Activated CD8-positive, alpha-beta memory T cell treated with anti-CD3 and anti-CD28 coated beads for 36 hours (primary cell): Measurements from ENCODE around the gene GLB1L2. TPM values are rescaled to one million over a fixed set of nuclear protein-coding genes. Genes with fewer than 3 reads are reported as not detected.
"Not testable (repeated sequence)": the region's sequence is repeated elsewhere in the genome, so short reads cannot be mapped to it uniquely, and the experiment has no call there.

Source experiments
- CTCF ChIA-PET: fragments of 350-600 bp; sonication (Branson Sonifier 250); formaldehyde crosslinking; loops from one replicate; lab custom pipeline; 2021; ENCODE audit warnings: antibody characterized with exemption; lab: Charles Lee
- POLR2A ChIA-PET: fragments of 350-600 bp; sonication (Branson Sonifier 250); formaldehyde crosslinking; loops from one replicate; lab custom pipeline; 2021; ENCODE audit warnings: antibody characterized with exemption; lab: Charles Lee
- total RNA-seq, 2 experiments: library from RNA; stranded (reverse); gene quantifications; one replicate each; pipeline ENCODE4 v1.2.3, GENCODE V29; 2021

Gene GLB1L2
- total RNA-seq, 2 experiments from 2014 or later: 8.6 to 9.0 TPM

DNA sequence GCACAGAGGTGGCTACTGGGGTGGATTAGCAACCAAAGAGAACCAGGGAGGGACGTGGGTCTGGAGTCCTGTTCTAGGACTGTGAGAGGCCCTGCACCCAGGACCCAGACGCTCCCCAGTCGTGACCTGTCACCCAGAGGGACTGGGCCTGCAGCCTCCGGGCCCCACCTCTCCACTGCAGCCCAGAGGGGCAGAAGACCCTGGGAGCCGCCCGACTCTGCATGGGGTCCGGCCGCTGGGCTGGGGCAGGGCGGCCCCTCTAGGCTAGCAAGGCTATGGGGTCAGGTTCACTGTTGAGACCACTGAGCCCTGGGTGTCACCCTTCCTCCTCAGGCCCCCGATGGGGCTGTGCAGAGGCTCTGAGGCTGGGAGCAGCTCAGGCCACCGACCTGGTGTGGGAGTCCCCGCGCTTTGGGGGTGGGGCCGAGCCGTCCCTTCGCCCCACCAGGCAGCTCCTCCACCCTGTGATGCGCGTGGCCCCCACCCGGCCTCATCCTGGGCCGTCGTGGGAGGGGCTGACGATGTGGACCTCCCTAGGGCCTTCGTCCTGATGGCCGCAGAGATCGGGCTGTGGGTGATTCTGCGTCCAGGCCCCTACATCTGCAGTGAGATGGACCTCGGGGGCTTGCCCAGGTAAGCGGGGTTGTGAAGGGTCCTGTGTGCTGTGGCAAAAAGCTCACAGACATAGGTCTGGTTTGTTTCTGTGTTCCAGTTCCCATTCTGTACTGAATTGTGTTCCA, 12.9 kb downstream of the GLB1L2 start:
- POLR2A ChIA-PET: not testable (repeated sequence)
- CTCF ChIA-PET: interaction anchor here (1.0 kb wide), 1 partner anchor 9 kb away, joined by 3 read pairs; no protein-coding TSS in a partner anchor

- CTCF ChIA-PET: interaction anchor here (1.0 kb wide), 1 partner anchor 10 kb away, joined by 3 read pairs; no protein-coding TSS in a partner anchor
Measured at GRCh38 chr11:134345237-134345550, 13.4 kb downstream of the GLB1L2 start.

DNA sequence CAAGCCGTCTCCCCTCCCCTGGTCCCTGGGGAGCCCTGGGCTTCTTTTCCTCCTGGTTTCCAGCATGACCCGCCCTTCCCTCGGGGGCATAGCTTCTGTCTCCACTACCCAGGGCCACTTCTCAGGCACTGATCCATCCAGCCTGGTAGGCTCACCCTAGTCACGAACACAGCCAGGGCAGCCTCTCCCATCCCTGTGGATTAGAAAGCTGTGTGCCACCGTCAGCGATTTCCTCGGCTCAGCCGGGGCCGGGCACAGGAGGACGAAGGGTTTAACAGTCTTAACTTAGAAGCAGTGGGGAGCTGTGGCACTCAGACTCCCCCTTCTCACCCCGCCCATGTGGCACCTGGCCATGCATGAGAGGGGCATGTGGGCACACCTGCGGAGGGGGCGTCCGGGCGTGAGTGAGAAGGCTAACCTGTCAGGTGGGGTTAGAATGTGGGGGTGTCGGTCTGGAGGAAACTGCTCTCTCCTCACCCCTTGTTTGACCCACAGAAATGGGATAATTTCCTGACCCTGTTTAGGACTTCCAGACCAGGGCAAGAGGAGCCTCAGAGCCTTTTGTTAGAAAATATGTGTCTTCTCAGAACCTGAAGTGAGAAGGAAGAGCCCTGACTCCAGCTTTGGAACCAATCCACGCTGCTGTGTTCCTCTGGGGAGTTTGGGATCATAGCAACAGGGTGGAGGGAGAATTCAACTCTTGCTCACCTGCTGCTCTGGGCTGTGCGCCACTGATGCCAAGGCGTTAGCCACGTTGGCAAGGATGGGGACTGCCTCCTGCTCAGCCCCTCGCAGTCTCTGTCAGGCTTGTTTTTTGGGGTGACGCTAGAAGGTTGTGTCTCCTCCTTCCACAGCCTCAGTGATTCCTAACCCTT, 14.6 kb downstream of the GLB1L2 start:
- POLR2A ChIA-PET: no interaction called here
- CTCF ChIA-PET: interaction anchor here (1.0 kb wide), 1 partner anchor 11 kb away, joined by 3 read pairs; no protein-coding TSS in a partner anchor

More at GRCh38 chr11:134345237-134345550, 13.4 kb downstream of the GLB1L2 start:
- POLR2A ChIA-PET: no interaction called here

DNA sequence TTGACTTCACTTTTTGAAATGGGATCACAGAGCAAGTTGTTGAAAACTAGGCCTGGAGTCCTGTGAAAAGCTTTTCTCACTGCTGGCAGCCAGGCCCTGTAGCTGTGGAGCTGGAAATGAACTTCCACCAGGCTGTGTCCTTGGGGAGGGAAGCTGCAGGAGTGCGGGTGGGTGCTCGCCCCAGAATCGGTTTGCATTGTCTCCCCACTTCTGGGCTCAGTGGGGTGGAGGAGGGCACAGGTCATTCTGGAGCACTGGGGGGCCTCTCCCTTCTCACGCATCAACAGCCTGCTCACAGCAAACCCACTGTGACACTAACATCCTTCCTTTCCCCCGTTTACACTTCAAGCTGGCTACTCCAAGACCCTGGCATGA, 15.2 kb downstream of the GLB1L2 start:
- ChIA-PET POLR2A (no interaction called here), CTCF (no interaction called here)

DNA sequence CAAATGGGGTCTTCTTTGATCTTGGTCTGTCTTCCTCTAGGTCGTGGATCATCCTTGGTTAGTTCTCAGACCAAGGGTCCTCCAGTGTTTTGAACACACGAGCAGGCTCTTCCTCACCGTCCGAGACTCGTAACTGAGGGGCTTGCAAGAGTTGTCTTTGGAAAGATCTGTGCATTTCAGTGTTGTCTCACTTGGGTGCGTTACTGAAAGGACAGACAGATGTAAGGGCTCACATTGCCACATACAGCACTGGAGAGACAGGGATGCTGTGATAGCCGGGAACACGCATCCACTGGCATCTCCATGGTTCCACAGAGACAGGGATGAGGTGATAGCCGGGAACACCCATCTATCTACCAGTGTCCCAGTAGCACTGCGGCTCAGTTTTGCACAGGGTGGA, 15.7 kb downstream of the GLB1L2 start:
- CTCF ChIA-PET: no interaction called here
- POLR2A ChIA-PET: no interaction called here

DNA sequence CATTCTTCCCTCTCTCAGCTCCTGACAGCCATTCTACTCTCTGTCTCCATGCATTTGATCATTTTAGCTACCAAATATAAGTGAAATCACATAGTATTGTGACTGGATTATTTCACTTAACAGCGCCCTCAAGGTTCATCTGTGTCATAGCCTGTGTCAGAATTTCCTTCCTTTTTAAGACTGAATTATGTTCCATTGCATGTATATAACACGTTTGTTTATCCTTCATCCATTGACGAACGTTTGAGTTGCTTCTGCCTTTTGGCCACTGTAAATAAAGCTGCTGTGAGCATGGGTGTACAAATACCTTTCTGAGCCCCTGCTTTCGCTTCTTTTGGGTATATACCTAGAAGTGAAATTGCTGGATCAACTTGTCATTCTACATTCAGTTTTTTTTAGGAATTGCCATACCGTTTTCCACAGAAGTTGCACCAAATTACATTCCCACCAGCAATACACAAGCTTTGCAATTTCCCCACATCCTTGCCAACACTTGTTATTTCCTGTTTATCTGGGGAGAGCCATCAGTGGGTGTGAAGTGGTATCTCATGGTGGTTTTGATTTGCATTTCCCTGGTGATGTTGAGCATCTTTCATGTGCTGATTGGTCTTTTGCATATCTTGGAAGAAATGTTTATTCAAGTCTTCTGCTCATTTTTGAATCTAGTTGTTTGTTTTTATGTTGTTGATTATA, 17.5 kb downstream of the GLB1L2 start:
- ChIA-PET CTCF (interaction anchor here (0.6 kb wide), 1 partner anchor 142 kb away, joined by 3 read pairs; no protein-coding TSS in a partner anchor), POLR2A (no interaction called here)

DNA sequence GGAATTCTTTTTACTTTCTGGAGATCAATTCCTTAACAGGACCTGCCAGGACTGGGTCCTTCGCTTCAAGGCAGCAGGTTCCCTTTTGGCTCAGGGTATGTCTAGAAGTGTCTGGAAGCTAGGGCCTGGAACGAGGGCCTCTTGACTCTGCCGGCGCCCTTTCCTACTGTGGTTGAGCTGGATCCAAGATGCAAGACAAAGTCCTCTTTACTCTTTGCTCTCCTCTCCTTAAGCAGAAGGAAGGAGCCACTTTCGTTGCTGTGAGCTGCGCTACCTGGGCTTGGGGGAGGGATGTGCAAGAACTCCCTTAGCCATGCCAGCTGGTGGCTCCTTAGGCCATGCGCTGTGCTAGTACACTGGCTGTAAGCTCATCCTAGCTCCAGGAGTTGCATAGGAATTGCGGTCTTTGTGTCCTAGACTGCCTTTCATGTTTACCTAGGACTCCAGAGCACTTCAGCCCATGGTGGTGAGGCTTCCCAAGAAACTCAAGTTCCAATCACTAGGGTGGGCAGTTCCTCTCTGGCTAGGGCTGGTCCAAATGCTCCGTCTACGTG, 18.1 kb downstream of the GLB1L2 start:
- POLR2A ChIA-PET: no interaction called here

DNA sequence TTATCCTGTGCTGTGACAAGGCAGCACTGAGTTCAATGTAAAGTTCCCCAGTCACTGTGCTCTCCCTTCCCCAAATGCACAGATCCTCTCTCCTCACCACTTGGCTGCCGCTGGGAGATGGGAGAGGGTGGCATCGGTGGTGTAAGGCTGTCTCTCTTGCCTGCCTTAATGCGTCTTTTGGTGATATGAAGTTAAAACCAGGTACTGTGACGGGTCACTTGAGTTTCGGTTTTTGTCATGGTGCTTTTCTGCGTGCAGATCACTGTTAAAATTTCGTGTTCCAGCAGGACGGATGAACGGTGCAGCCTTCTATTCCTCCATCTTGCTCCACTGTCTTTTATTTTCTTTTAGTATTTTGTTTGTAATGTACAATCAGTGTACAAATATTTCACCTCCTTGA, 18.6 kb downstream of the GLB1L2 start:
- POLR2A ChIA-PET: no interaction called here
- CTCF ChIA-PET: no interaction called here

More for the DNA sequence above, 18.1 kb downstream of the GLB1L2 start:
- CTCF ChIA-PET: interaction anchor here (0.6 kb wide), 1 partner anchor 143 kb away, joined by 3 read pairs; no protein-coding TSS in a partner anchor

DNA sequence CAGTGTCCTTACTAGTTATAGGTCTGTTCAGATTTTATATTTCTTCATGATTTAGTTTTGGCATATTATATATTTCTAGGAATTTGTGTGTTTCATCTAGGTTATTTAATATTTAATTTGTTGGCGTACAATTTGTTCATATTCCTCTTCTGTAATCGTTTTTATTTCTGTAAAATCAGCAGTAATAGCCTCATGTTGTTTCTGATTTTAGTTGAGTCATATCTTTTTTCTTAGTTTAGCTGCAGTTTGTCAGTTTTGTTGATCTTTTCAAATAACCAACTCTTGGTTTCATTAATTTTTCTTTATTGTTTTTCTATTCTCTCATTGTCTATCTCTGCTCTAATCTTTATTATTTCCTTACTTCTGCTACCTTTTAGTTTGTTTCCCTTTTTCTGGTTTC, 20.3 kb downstream of the GLB1L2 start:
- ChIA-PET POLR2A (no interaction called here), CTCF (no interaction called here)

- CTCF ChIA-PET: no interaction called here
Measured at GRCh38 chr11:134355136-134355535, 23.3 kb downstream of the GLB1L2 start.

GRCh38 chr11:134355656-134356055, 23.9 kb downstream of the GLB1L2 start:
- ChIA-PET CTCF (no interaction called here), POLR2A (no interaction called here)

More at GRCh38 chr11:134355136-134355535, 23.3 kb downstream of the GLB1L2 start:
- POLR2A ChIA-PET: no interaction called here

DNA sequence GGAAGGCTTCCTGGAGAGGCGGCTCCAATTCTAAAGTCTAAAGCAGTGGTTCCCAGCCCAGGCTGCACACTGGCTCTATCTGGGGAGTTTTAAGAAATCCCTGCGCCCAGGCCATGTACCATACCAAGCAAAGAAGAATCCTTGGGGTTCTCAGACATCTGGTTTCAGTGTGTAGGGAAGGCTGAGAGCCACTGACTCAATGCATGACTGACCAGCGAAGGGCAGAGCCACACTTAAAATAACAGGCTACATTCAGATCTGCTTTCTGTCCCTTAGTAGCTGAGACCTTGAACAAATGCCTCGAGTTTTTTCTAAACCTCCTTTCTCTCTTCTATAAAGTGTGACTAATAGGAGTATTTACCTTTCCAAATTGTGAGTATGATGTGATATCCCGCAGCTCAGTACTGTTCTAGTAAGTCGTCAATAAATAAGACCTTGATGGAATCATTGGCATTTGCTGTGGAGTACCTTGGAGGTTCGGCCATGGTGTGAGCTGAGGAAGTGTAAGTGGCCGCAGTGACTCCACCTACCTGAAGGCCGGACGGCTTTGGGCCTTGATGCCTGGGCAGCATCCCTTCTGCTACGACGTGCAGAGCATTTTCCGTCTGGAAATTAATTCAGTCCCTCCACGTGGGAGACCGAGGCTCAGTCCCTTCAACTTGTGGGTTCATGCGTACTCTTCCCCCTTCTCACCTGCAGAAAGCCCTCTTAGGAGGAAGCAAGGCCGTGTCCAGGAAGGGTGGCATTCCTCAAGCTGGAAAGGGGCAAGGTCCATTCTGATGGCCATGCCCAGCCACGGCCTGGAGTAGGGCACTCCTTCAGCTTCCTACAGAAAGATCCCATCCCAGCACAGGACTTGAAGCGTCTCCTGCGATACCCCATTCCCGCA, 25.1 kb downstream of the GLB1L2 start:
- ChIA-PET CTCF (no interaction called here), POLR2A (no interaction called here)

DNA sequence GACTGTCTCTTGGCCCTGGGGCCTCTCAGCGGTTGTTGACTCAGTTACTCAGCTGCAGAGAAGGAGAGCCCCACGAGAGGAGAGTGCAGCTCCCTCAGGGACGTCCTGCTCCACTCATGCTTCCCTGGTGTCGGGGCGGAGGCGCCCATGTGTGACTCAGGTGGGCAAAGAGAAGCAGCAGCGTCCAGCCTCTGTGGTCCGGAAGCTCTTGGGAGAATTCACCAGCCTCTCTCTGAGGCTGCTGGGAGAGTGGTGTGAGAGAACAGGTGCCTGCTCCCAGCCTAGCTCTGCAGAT, 25.7 kb downstream of the GLB1L2 start:
- POLR2A ChIA-PET: no interaction called here
- CTCF ChIA-PET: no interaction called here

DNA sequence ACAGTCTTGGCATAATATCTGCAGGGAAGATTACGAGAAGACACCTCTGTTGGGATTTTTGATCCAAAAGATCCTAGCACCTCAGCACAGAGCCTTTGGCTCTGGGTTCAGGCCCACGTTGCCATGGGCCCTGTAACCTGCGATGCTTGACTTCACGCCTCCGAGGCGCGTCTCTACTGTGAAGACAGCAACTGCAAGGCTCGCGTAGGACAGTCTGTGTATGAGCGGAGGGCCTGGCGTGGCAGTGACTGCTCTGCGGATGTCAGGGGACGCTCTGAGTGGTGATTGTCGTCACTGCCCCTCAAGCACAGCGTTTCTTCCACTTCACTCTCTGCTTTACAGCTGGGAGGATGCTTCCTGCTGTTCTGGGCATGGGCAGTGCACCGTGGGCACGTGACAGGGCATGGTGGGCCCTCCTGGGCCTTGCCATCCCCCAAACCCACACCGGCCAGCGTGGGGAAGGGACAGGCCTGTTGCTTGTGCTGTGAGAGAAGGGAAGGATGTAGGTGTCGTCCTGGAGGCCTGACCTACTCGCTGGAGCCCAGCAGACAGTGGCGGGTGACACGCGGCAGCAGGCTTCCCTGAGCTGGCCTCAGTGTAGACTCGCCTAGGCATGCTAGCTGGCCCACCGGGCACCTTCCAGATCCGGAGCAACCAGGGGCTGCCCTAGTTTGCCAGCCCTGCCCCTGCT, 26.5 kb downstream of the GLB1L2 start:
- ChIA-PET CTCF (no interaction called here), POLR2A (no interaction called here)

- POLR2A ChIA-PET: no interaction called here
- CTCF ChIA-PET: no interaction called here
Measured at GRCh38 chr11:134358856-134359490, 27.2 kb downstream of the GLB1L2 start.

DNA sequence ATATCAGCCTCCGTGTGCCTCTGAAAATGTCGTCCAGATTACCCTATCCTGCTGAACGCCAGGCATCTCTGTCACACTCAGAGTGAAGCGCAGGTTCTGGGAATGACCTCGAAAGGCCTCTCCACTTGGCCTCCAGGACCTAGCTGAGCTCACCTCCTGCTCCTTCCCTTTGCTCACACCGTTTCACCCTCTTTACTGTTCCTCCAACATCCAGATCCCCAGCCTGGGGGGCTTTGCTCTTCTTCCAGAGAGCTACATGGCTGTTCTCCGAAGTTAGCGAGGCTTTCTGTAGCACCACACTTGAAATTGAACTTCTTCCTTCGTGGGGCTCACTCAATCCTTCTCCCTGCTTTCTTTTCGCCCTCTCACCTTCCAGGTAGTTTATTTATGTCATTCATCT, 27.9 kb downstream of the GLB1L2 start:
- POLR2A ChIA-PET: no interaction called here
- CTCF ChIA-PET: no interaction called here

DNA sequence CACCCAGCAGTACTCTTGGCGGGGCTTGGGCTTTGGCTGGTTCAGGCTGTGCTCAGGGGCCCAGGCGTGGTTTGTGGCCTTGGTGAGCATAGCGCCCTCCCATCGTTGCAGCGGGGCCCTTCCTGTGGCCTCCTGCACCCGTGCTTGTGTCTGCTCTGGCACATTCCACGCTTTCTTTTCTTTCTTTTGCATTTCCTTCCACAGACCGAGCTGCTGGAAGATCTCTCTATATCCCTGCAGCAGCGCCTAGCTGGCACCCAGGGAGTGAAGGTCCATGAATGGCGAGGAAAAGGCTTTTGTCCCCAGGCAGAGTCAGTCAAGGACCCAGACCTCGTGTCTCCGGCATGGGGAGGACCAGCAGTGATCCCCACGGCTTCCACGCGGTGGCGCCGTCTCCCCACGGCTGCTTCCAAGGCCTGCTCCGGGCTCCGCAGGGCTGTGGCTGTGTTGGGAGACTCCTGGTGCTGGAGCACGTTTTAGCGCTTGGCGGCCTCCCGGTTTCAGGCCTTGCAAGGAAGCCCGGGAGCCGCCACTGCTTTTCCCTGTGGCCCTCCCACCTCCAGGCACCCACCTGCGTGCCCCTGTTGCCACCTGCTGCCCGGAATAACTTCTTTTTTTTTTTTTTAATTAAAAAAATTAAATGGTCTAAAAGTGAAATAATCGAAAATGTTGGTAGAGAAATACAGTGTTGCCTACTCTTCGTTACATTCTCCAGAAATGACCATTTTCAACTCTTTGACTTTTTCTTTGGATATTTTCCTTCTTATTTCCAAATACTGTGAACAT, 28.5 kb downstream of the GLB1L2 start:
- CTCF ChIA-PET: no interaction called here

More for the DNA sequence above, 28.5 kb downstream of the GLB1L2 start:
- POLR2A ChIA-PET: no interaction called here
